ENCODE results near the gene SLC25A12.
A peak's percentile ranks its signal among the peaks of the same experiment; 100 is the strongest.

Gene SLC25A12

DNA sequence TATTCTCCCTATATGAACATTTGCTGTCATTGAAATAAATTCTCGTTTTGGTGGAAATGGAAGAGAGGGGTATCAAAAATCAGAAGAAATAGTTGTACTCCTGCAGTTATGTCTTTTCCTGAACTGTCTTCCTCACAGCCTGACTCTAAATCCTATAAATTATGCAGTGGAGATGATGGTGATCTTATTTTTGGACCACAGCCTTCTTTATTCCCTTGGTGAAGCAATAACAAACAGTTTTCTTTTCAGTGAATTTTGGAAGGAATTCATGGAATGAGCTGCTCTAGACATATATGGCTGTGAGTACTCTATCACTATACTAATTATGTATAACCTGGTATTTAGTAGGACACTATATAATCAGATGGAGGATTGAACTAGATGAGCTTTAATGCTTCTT, 1.7 kb upstream of the SLC25A12 start:
- Histone ChIP-seq H3K27me3 (replicated peaks) (no peaks in the 10 kb centered on the region), H3K4me3 (ENCODE audit: low read depth, low read length) (no peak overlapping the region), H3K27ac (no peak overlapping the region), H3K36me3 (replicated peaks) (no peaks in the 10 kb centered on the region)
- TF ChIP-seq, protein P1, sequence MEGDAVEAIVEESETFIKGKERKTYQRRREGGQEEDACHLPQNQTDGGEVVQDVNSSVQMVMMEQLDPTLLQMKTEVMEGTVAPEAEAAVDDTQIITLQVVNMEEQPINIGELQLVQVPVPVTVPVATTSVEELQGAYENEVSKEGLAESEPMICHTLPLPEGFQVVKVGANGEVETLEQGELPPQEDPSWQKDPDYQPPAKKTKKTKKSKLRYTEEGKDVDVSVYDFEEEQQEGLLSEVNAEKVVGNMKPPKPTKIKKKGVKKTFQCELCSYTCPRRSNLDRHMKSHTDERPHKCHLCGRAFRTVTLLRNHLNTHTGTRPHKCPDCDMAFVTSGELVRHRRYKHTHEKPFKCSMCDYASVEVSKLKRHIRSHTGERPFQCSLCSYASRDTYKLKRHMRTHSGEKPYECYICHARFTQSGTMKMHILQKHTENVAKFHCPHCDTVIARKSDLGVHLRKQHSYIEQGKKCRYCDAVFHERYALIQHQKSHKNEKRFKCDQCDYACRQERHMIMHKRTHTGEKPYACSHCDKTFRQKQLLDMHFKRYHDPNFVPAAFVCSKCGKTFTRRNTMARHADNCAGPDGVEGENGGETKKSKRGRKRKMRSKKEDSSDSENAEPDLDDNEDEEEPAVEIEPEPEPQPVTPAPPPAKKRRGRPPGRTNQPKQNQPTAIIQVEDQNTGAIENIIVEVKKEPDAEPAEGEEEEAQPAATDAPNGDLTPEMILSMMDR (IDR thresholded peaks at IDR 0.05; ENCODE audit: low read depth, low read length, missing control alignments), result no peak
- DNase-seq, result no peak
- in situ Hi-C loops (cut with HindIII; ENCODE audit: low pct_ligation_motif_present, low sequenced_read_pairs), result no loop called here

DNA sequence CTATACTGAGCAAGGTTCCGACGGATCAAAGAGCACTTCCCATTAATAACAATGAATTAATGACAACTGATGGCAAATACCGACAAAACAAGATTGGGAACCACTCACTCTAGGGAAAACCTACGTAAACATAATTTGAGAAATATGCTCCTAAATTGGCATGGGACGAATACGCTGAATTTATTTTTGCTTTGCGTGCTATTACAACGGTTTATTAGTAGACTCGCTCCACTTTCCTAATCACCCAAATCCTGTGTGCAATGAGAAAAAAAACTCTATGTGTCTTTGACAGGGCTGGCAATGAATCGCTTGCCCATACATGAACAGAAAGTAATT, 536 bp upstream of the SLC25A12 start:
- DNase-seq, result no peak
- Histone ChIP-seq H3K27ac (peak overlapping the region; percentile 59), H3K4me3 (ENCODE audit: low read depth, low read length) (peak overlapping the region; percentile 93), H3K36me3 (replicated peaks) (no peaks in the 10 kb centered on the region), H3K27me3 (replicated peaks) (no peaks in the 10 kb centered on the region)
- in situ Hi-C loops (cut with HindIII; ENCODE audit: low pct_ligation_motif_present, low sequenced_read_pairs), result no loop called here
- TF ChIP-seq, protein P1 (IDR thresholded peaks at IDR 0.05; ENCODE audit: low read depth, low read length, missing control alignments), result no peak

DNA sequence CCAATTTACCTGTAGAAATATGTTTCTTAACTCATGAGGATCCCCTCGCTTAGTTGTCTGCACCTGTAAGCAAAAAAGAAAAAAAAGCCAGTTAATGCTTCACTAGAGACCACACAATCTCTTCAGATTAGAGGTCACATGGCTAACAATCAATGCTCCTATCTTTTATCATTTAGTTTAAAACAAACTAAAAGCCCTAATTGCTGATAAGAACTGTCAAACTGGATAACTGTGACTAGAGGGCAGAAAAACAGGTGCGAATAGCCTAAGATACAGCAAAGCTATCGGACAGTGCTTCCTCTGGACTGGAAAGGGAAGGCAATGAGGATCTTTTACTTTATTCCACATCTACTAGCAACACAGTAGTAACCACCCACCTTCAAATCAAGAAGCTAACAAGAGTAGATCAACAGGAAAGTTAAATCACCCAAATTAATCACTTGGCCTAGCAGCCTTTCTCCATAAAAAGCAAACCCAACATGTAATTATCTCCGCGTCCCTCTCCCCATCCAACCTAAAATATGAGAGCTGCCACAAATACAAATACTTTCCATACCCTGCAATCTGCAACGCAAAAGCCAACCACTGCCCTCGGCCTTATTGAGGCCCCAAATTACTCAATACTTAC, 734 bp downstream of the SLC25A12 start:
- Histone ChIP-seq H3K36me3 (replicated peaks) (no peaks in the 10 kb centered on the region), H3K27ac (no peak overlapping the region), H3K27me3 (replicated peaks) (no peaks in the 10 kb centered on the region), H3K4me3 (ENCODE audit: low read depth, low read length) (peak overlapping the region; percentile 93)
- DNase-seq, result no peak
- TF ChIP-seq, protein P1 (IDR thresholded peaks at IDR 0.05; ENCODE audit: low read depth, low read length, missing control alignments), result no peak
- in situ Hi-C loops (cut with HindIII; ENCODE audit: low pct_ligation_motif_present, low sequenced_read_pairs), result no loop called here

DNA sequence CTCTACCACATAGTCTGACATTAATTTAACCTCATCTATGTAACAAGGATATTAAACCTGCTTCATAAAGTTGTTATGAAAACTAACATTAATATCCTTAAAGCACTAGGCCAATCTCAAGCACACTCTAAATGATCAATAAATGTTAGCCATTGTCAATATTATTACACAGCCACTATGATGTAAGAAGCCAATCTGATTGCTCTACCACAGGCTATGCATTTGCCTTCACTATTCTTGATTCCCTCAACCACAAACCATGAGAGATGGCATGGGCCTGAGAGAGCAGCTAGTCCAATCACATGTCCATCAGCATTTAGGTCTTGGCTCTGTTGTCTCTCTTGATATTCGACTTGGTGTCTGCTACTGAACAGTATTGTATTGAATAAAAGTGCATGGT, 4.2 kb downstream of the SLC25A12 start:
- TF ChIP-seq, protein P1 (IDR thresholded peaks at IDR 0.05; ENCODE audit: low read depth, low read length, missing control alignments), result no peak
- no peak overlapping the region for H3K27ac ChIP-seq
- DNase-seq, result no peak
- H3K4me3 ChIP-seq (ENCODE audit: low read depth, low read length), result no peak overlapping the region
- no peaks in the 10 kb centered on the region for H3K27me3 ChIP-seq (replicated peaks)
- H3K36me3 ChIP-seq (replicated peaks), result no peaks in the 10 kb centered on the region
- in situ Hi-C loops (cut with HindIII; ENCODE audit: low pct_ligation_motif_present, low sequenced_read_pairs), result no loop called here

DNA sequence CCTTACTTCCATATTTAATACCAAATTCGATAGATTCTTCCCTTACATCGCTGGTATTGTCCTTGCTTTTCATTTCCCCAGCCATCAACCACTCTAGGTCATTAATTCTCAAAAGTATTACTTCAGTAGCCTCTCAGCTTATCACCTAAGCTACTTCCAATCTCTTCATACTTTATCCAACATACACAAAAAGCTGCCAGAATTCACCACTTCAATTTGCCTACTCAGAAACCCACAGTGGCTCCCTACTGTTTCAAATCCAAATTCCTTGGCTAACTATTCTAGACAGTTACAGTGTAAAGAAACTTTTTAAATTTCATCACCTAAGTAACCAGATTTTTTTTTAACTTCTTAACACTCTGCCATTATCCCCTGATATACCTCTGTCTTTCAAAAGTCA, 4.7 kb downstream of the SLC25A12 start:
- Histone ChIP-seq H3K36me3 (replicated peaks) (no peaks in the 10 kb centered on the region), H3K27ac (no peak overlapping the region), H3K4me3 (ENCODE audit: low read depth, low read length) (no peak overlapping the region), H3K27me3 (replicated peaks) (no peaks in the 10 kb centered on the region)
- TF ChIP-seq, protein P1 (IDR thresholded peaks at IDR 0.05; ENCODE audit: low read depth, low read length, missing control alignments), result no peak
- DNase-seq, result no peak
- in situ Hi-C loops (cut with HindIII; ENCODE audit: low pct_ligation_motif_present, low sequenced_read_pairs), result no loop called here

DNA sequence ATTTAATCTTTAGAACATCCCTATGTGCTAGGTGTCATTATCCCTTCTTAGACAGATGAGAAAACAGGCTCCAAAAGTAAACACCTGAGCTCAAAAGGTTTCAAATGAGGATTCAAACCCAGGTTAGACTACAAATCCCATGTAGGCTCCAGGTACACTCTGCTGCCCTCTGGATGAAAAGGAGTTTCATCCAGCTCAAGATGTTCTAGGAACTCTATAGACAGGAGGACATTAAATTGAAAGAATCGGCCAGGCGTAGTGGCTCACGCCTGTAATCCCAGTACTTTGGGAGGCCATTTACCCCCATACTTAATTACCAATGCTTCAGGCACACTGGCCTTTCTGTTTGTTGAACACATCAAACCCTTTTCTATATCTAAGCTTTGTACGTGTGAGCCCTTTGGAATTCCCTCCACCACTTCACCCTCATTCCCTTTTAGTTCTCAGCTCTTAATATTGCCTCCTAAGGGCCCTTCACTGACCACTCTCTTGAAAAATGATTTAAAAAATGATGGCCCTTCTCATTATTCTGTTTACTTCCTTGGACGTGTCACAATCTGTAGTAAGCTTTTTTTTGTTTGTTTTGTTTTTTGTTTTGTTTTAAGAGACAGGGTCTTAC, 10.7 kb downstream of the SLC25A12 start:
- H3K36me3 ChIP-seq (replicated peaks), result no peaks in the 10 kb centered on the region
- no peaks in the 10 kb centered on the region for H3K27me3 ChIP-seq (replicated peaks)
- H3K27ac ChIP-seq, result no peak overlapping the region
- in situ Hi-C loops (cut with HindIII; ENCODE audit: low pct_ligation_motif_present, low sequenced_read_pairs), result no loop called here
- no peak for DNase-seq
- H3K4me3 ChIP-seq (ENCODE audit: low read depth, low read length), result no peak overlapping the region
- TF ChIP-seq, protein P1 (IDR thresholded peaks at IDR 0.05; ENCODE audit: low read depth, low read length, missing control alignments), result no peak
